SK-N-SH treated with all-trans-retinoic acid at 6 μM for 48 hours (cell line): ENCODE measurements around the gene FZR1.

Experiments
- ATAC-seq: fragments of 200-7000 bp; cut with Tn5 transposase; 3 replicates; pipeline ENCODE4 v1.9.1; 2020; ENCODE audit warnings: mild to moderate bottlenecking, moderate library complexity
- ARNTL ChIP-seq: fragments of 450-650 bp; formaldehyde crosslinking; IDR thresholded peaks from 2 replicates; pipeline ENCODE4 v1.5.0; 2020; ENCODE audit warnings: low read depth, mild to moderate bottlenecking, moderate library complexity, borderline replicate concordance
- BACH2 ChIP-seq: fragments of 250-450 bp; sonication (Bioruptor Pico); IDR thresholded peaks from 2 replicates; pipeline ENCODE4 v1.9.0; 2021; ENCODE audit warnings: mild to moderate bottlenecking, borderline replicate concordance
- CREB5 ChIP-seq: fragments of 250-450 bp; sonication (Bioruptor Pico); IDR thresholded peaks from 2 replicates; pipeline ENCODE4 v1.5.1; 2020; ENCODE audit warnings: low read depth, mild to moderate bottlenecking, moderate library complexity
- CSDC2 ChIP-seq: fragments of 250-450 bp; sonication (Bioruptor Pico); IDR thresholded peaks from 2 replicates; pipeline ENCODE4 v1.5.0; 2020; ENCODE audit warnings: mild to moderate bottlenecking, moderate library complexity
- ISL1 ChIP-seq: fragments of 250-450 bp; sonication (Bioruptor Pico); IDR thresholded peaks from 2 replicates; pipeline ENCODE4 v2.1.2; 2022; ENCODE audit warnings: mild to moderate bottlenecking, moderate library complexity
- PATZ1 ChIP-seq: fragments of 250-450 bp; sonication (Bioruptor Pico); IDR thresholded peaks from 2 replicates; pipeline ENCODE4 v1.8.0; 2020; ENCODE audit warnings: mild to moderate bottlenecking, moderate library complexity, borderline replicate concordance
- POU6F1 ChIP-seq: fragments of 250-450 bp; sonication (Bioruptor Pico); IDR thresholded peaks from 2 replicates; pipeline ENCODE4 v1.8.0; 2021; ENCODE audit warnings: low read depth, mild to moderate bottlenecking, moderate library complexity, borderline replicate concordance
- PPARA ChIP-seq: fragments of 250-450 bp; sonication (Bioruptor Pico); IDR thresholded peaks from 2 replicates; pipeline ENCODE4 v1.5.0; 2020; ENCODE audit warnings: mild to moderate bottlenecking, borderline replicate concordance
- RARB ChIP-seq: fragments of 250-450 bp; sonication (Bioruptor Pico); IDR thresholded peaks from 2 replicates; pipeline ENCODE4 v1.8.0; 2021; ENCODE audit warnings: mild to moderate bottlenecking, moderate library complexity
- SNAI2 ChIP-seq: fragments of 250-450 bp; sonication (Bioruptor Pico); IDR thresholded peaks from 2 replicates; pipeline ENCODE4 v1.5.0; 2020; ENCODE audit warnings: mild to moderate bottlenecking, moderate library complexity
- TCF4 ChIP-seq: fragments of 250-450 bp; sonication (Bioruptor Pico); IDR thresholded peaks from 2 replicates; pipeline ENCODE4 v1.8.0; 2021; ENCODE audit warnings: mild to moderate bottlenecking, moderate library complexity, borderline replicate concordance
- TOX ChIP-seq: fragments of 250-450 bp; sonication (Bioruptor Pico); IDR thresholded peaks from 2 replicates; pipeline ENCODE4 v1.8.0; 2021; ENCODE audit warnings: mild to moderate bottlenecking, moderate library complexity, borderline replicate concordance
- TSHZ2 ChIP-seq: fragments of 250-450 bp; sonication (Bioruptor Pico); IDR thresholded peaks from 2 replicates; pipeline ENCODE4 v1.5.0; 2020; ENCODE audit warnings: mild to moderate bottlenecking, moderate library complexity
- ZC3H10 ChIP-seq: fragments of 250-450 bp; sonication (Bioruptor Pico); IDR thresholded peaks from 2 replicates; pipeline ENCODE4 v1.5.1; 2021; ENCODE audit warnings: mild to moderate bottlenecking, moderate library complexity
- ZFP3 ChIP-seq: fragments of 250-450 bp; sonication (Bioruptor Pico); IDR thresholded peaks from 2 replicates; pipeline ENCODE4 v1.5.0; 2020; ENCODE audit warnings: mild to moderate bottlenecking, moderate library complexity
- ZFP30 ChIP-seq: fragments of 450-650 bp; formaldehyde crosslinking; IDR thresholded peaks from 2 replicates; pipeline ENCODE4 v1.5.0; 2022; ENCODE audit warnings: mild to moderate bottlenecking, moderate library complexity
- ZNF565 ChIP-seq: fragments of 450-650 bp; formaldehyde crosslinking; conservative IDR thresholded peaks from 2 replicates; pipeline ENCODE4 v1.5.0; 2020; ENCODE audit warnings: low read depth, mild to moderate bottlenecking, moderate library complexity
- ZNF70 ChIP-seq: fragments of 450-650 bp; formaldehyde crosslinking; IDR thresholded peaks from 2 replicates; pipeline ENCODE4 v1.5.0; 2020; ENCODE audit warnings: mild to moderate bottlenecking, moderate library complexity
- ZNF8 ChIP-seq: fragments of 450-650 bp; formaldehyde crosslinking; IDR thresholded peaks from 2 replicates; pipeline ENCODE4 v1.5.0; 2020; ENCODE audit warnings: mild to moderate bottlenecking, moderate library complexity

The FZR1 gene

GRCh38 chr19:3535981-3536380, 29.9 kb downstream of the FZR1 start (continued):
- TF ChIP-seq PATZ1 (CRISPR knock-in tag): no peak
- no peak for TF ChIP-seq PPARA (CRISPR knock-in tag)
- TF ChIP-seq CREB5 (CRISPR knock-in tag): no peak
- TF ChIP-seq ZNF70: no peak
- no peak for TF ChIP-seq TOX (CRISPR knock-in tag)

GRCh38 chr19:3536429-3537100, 30.5 kb downstream of the FZR1 start:
- ATAC-seq: peak; percentile 9
- no peak for TF ChIP-seq RARB (CRISPR knock-in tag)

- TF ChIP-seq POU6F1 (CRISPR knock-in tag): no peak
- TF ChIP-seq ZNF8 (CRISPR knock-in tag): no peak
- TF ChIP-seq TOX (CRISPR knock-in tag): no peak
- TF ChIP-seq TCF4: no peak
- no peak for TF ChIP-seq RARB (CRISPR knock-in tag)
- no peak for TF ChIP-seq ISL1 (CRISPR knock-in tag)
- TF ChIP-seq PPARA (CRISPR knock-in tag): no peak
- no peak for TF ChIP-seq ZFP3
- TF ChIP-seq TSHZ2: no peak
- TF ChIP-seq PATZ1 (CRISPR knock-in tag): no peak
- TF ChIP-seq ZC3H10 (CRISPR knock-in tag): no peak
- peak; percentile 2; the same call in 2 of the 3 replicates for ATAC-seq
These were observed 31.0 kb downstream of the FZR1 start for GRCh38 chr19:3537101-3537437.

GRCh38 chr19:3537438-3538240, 31.5 kb downstream of the FZR1 start:
- no peak for TF ChIP-seq ZFP30 (CRISPR knock-in tag)
- TF ChIP-seq ZFP3: no peak
- no peak for TF ChIP-seq ISL1 (CRISPR knock-in tag)
- no peak for TF ChIP-seq BACH2 (CRISPR knock-in tag)
- no peak for TF ChIP-seq CREB5 (CRISPR knock-in tag)
- TF ChIP-seq TOX (CRISPR knock-in tag): no peak
- TF ChIP-seq ZC3H10 (CRISPR knock-in tag): no peak
- TF ChIP-seq CSDC2 (CRISPR knock-in tag): no peak
- TF ChIP-seq RARB (CRISPR knock-in tag): no peak
- TF ChIP-seq ZNF8 (CRISPR knock-in tag): no peak
- no peak for TF ChIP-seq ZNF565 (CRISPR knock-in tag)
- no peak for TF ChIP-seq TSHZ2
- no peak for TF ChIP-seq SNAI2 (CRISPR knock-in tag)
- TF ChIP-seq ARNTL: no peak
- peak; percentile 10 for ATAC-seq
